Ishikawa (cell line): ENCODE results near the gene ADAMTSL1.

Source experiments
- CEBPB ChIP-seq: IDR thresholded peaks from 2 replicates; pipeline ENCODE4 v1.6.1; 2012
- CREB1 ChIP-seq: IDR thresholded peaks from 2 replicates; pipeline ENCODE4 v1.6.1; 2012; ENCODE audit warnings: low read depth
- EGR1 ChIP-seq: IDR thresholded peaks from 2 replicates; pipeline ENCODE4 v1.6.1; 2012
- EP300 ChIP-seq: IDR thresholded peaks from 2 replicates; pipeline ENCODE4 v1.6.1; 2012; ENCODE audit warnings: borderline replicate concordance
- FOXM1 ChIP-seq: IDR thresholded peaks from 2 replicates; pipeline ENCODE4 v1.6.1; 2012; ENCODE audit warnings: low read depth, borderline replicate concordance
- MAX ChIP-seq: IDR thresholded peaks from 2 replicates; pipeline ENCODE4 v1.6.1; 2012
- NFIC ChIP-seq: IDR thresholded peaks from 2 replicates; pipeline ENCODE4 v1.6.1; 2012
- RAD21 ChIP-seq: IDR thresholded peaks from 2 replicates; pipeline ENCODE4 v1.6.1; 2012; ENCODE audit warnings: low read depth
- REST ChIP-seq: IDR thresholded peaks from 2 replicates; pipeline ENCODE4 v1.6.1; 2012; ENCODE audit warnings: low read depth, mild to moderate bottlenecking
- TAF1 ChIP-seq: IDR thresholded peaks from 2 replicates; pipeline ENCODE4 v1.6.1; 2012; ENCODE audit warnings: low read depth, mild to moderate bottlenecking
- TCF12 ChIP-seq: IDR thresholded peaks from 2 replicates; pipeline ENCODE4 v1.6.1; 2012; ENCODE audit warnings: low read depth
- TEAD4 ChIP-seq: IDR thresholded peaks from 2 replicates; pipeline ENCODE4 v1.6.1; 2012
- USF1 ChIP-seq: IDR thresholded peaks from 2 replicates; pipeline ENCODE4 v1.6.1; 2012
- YY1 ChIP-seq: IDR thresholded peaks from 2 replicates; pipeline ENCODE4 v1.6.1; 2012; ENCODE audit warnings: low read depth
- ZBTB7A ChIP-seq: IDR thresholded peaks from 2 replicates; pipeline ENCODE4 v1.6.1; 2012; ENCODE audit warnings: low read depth

Gene ADAMTSL1

GRCh38 chr9:18721267-18721994 is 247.5 kb downstream of the ADAMTSL1 start:
- TF ChIP-seq RAD21 (no peak), REST (no peak), FOXM1 (no peak), USF1 (no peak), CEBPB (no peak), MAX (no peak), TEAD4 (no peak)

DNA sequence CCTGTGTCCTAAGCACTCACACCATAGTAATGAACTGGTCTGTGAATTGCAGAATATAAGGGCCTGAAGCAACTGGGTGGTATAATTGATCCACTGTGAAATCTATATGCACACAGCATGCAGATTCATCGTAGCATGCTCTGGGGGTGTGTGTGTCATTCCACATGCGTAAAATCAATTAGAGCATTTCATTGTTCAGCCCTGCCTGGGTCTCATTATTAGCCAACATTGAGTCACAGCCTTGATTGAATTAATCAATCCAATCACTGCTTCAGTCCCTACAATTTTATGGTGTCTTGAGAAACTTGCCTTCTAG is 248.0 kb downstream of the ADAMTSL1 start:
- no peak for TF ChIP-seq EGR1
- TF ChIP-seq RAD21 = no peak
- no peak for TF ChIP-seq FOXM1
- TF ChIP-seq NFIC = no peak
- TF ChIP-seq TEAD4 = no peak
- TF ChIP-seq CEBPB = no peak
- no peak for TF ChIP-seq TAF1
- TF ChIP-seq REST = no peak
- no peak for TF ChIP-seq EP300
- TF ChIP-seq TCF12 = no peak

DNA sequence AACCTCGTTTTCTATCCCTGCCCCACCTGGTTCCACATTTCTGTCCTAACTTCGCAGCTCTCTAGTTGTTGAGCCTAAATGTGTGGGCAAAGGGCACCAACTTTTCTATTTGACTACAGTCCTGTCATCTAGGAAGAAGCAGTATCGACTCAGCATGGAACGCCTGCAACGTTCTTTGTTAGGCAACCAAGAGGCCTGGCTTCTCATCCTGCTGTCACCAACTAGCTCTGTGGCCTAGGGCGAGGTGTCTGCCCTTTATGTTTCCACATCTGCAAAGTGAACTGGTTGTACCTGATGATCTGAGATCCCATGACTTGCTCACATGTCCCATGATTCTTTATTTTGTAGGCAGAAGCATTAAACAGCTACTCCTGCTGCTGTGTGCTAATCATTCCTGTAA is 248.9 kb downstream of the ADAMTSL1 start:
- TF ChIP-seq CREB1 (no peak), ZBTB7A (no peak), TCF12 (no peak), CEBPB (no peak), USF1 (no peak), NFIC (no peak), FOXM1 (no peak), TAF1 (no peak), RAD21 (no peak), YY1 (no peak), TEAD4 (no peak), MAX (no peak)

DNA sequence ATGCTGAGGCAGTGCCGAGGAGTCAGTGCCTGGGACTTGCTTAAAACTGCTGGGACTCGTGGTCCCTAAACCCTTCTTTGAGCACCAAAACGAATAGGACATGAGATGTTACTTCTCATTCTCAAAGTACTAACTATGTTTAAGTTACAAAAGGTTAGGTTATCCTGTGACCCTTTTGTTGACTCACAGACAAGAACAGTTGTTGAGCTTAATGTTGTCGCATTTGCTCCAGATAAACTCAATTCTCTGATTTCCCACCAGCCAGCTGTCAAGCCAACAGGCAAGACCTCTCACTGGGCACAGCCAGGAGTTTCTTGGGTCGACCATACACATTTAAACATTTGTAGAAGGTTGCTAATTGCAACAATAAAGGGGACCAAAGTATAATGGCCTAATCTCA is 249.4 kb downstream of the ADAMTSL1 start:
- no peak for TF ChIP-seq EP300
- TF ChIP-seq NFIC = no peak
- TF ChIP-seq TCF12 = no peak
- no peak for TF ChIP-seq EGR1
- no peak for TF ChIP-seq USF1
- no peak for TF ChIP-seq ZBTB7A
- TF ChIP-seq TAF1 = no peak
- TF ChIP-seq TEAD4 = no peak
- no peak for TF ChIP-seq CREB1
- TF ChIP-seq RAD21 = no peak
- no peak for TF ChIP-seq YY1
- no peak for TF ChIP-seq FOXM1
- TF ChIP-seq MAX = no peak
- no peak for TF ChIP-seq REST
